ENCODE results near the gene BMERB1.
"Not testable (repeated sequence)": the region's sequence is repeated elsewhere in the genome, so short reads cannot be mapped to it uniquely, and the experiment has no call there.

The BMERB1 gene

DNA sequence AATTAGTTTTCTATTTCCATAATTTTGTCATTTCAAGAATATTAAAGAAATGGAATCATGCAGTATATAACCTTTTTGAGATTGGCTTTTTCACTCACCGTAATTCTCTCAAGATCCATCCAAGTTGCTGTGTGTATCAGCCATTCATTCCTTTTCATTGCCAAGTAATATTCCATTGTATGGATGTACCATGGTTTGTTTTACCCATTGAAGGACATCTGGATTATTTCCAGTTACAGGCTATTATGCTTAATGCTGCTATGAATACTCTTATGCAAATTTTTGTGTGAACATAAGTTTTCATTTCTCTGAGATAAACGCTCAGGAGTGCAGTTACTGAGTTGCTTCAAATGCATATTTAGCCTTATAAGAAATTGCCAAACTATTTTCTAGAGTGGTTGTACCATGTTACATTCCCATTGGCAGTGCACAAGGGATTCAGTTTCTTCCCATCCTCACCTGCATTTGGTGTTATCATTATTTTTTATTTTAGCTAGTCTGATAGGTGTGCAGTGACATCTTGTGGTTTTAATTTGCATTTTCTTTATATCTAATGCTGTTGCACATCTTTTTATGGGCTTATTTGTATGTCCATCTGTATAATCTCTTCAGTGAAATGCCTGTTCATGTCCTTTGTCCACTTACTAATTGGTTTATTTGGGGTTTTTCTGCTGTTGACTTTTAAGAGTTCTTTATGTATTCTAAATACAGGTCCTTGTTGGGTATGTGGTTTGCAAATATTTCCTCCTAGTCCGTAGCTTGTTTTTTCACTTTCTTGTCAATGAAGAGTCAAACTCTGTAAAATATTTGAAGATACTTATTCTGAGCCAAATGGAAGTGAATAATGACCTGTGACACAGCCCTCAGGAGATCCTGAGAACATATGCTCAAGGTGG is 32.7 kb downstream of the BMERB1 start:
- Mint-ChIP-seq H3K27me3 (ENCODE audit: low read depth, poor library complexity) (peaks cover 7% of the 10 kb centered on the region), H3K9me3 (peaks cover 46% of the 10 kb centered on the region), H3K4me1 (no peaks in the 10 kb centered on the region), H3K4me3 (no peak overlapping the region), H3K36me3 (ENCODE audit: low read depth) (peaks cover 44% of the 10 kb centered on the region), H3K27ac (no peak overlapping the region)
- DNase-seq = no peak
- no peak for TF ChIP-seq CTCF (IDR thresholded peaks at IDR 0.05)

GRCh38 chr16:15476971-15477370 is 42.6 kb downstream of the BMERB1 start:
- H3K4me3 Mint-ChIP-seq; DNase-seq; H3K27ac Mint-ChIP-seq; H3K27me3 Mint-ChIP-seq (ENCODE audit: low read depth, poor library complexity); H3K4me1 Mint-ChIP-seq: not testable (repeated sequence)
- H3K36me3 Mint-ChIP-seq (ENCODE audit: low read depth) = peaks cover 32% of the 10 kb centered on the region
- peaks cover 26% of the 10 kb centered on the region for H3K9me3 Mint-ChIP-seq

- no peak for TF ChIP-seq CTCF (IDR thresholded peaks at IDR 0.05)
- no peak overlapping the region for H3K27ac Mint-ChIP-seq
- peaks cover 40% of the 10 kb centered on the region for H3K36me3 Mint-ChIP-seq (ENCODE audit: low read depth)
- H3K27me3 Mint-ChIP-seq (ENCODE audit: low read depth, poor library complexity) = no peaks in the 10 kb centered on the region
- DNase-seq = no peak
- H3K9me3 Mint-ChIP-seq = peaks cover 25% of the 10 kb centered on the region
- H3K4me3 Mint-ChIP-seq = no peak overlapping the region
- peaks cover 6% of the 10 kb centered on the region for H3K4me1 Mint-ChIP-seq
Observed at GRCh38 chr16:15477802-15478201, 43.4 kb downstream of the BMERB1 start.

DNA sequence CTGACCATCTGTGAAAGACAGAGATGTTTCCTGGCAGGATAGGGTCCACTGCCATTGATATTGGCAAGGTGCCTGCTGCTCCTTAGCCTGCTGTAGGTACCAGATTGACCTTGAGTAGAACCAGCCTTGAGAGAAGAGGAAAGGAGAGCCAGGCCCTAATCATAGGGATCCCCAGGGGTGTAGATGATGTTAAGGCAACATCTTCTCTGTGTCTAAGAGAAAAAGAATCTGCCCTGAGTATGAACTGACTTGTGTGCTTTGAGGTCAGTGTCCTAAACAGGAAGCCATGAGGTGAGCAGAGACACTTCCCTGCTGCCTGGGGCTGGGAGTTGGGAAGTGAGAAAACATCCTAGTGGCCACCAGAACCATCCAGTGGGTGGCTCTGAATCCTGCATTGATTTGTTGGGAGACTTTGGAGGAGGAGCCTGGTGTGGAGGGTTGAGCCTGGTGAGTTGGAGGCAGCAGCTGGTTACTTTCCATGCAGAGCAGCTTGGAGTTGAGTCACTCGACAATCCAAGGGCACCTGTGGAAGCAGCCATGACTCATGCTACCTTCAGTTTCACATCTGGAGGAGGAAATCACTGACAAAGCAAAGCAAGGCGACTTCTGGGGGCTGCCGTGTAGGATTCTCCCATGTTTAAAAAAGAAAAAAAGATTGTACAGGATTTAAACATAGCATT is 47.8 kb downstream of the BMERB1 start:
- DNase-seq = no peak
- no peaks in the 10 kb centered on the region for H3K9me3 Mint-ChIP-seq
- H3K27ac Mint-ChIP-seq = peak overlapping the region; percentile 95
- TF ChIP-seq CTCF (IDR thresholded peaks at IDR 0.05) = no peak
- no peak overlapping the region for H3K4me3 Mint-ChIP-seq
- H3K4me1 Mint-ChIP-seq = peaks cover 6% of the 10 kb centered on the region
- H3K36me3 Mint-ChIP-seq (ENCODE audit: low read depth) = peaks cover 33% of the 10 kb centered on the region
- H3K27me3 Mint-ChIP-seq (ENCODE audit: low read depth, poor library complexity) = no peaks in the 10 kb centered on the region

GRCh38 chr16:15482748-15483298 is 48.4 kb downstream of the BMERB1 start:
- TF ChIP-seq CTCF (IDR thresholded peaks at IDR 0.05) = no peak
- Mint-ChIP-seq H3K4me3 (no peak overlapping the region), H3K27ac (no peak overlapping the region), H3K9me3 (no peaks in the 10 kb centered on the region), H3K27me3 (ENCODE audit: low read depth, poor library complexity) (no peaks in the 10 kb centered on the region), H3K4me1 (peaks cover 6% of the 10 kb centered on the region), H3K36me3 (ENCODE audit: low read depth) (peaks cover 31% of the 10 kb centered on the region)
- DNase-seq = no peak

- Mint-ChIP-seq H3K36me3 (ENCODE audit: low read depth) (peaks cover 31% of the 10 kb centered on the region), H3K27me3 (ENCODE audit: low read depth, poor library complexity) (no peaks in the 10 kb centered on the region), H3K4me1 (peaks cover 6% of the 10 kb centered on the region), H3K9me3 (no peaks in the 10 kb centered on the region), H3K27ac (peak overlapping the region; percentile 94), H3K4me3 (no peak overlapping the region)
- no peak for TF ChIP-seq CTCF (IDR thresholded peaks at IDR 0.05)
- DNase-seq = no peak
Observed at GRCh38 chr16:15483857-15484256, 49.5 kb downstream of the BMERB1 start.

Measured in nephron progenitor cell (in vitro differentiated cells).